Measurements from ENCODE around the gene ELFN1. TPM values are rescaled to one million over a fixed set of nuclear protein-coding genes. Genes with fewer than 3 reads are reported as not detected.
"Not testable (repeated sequence)": the region's sequence is repeated elsewhere in the genome, so short reads cannot be mapped to it uniquely, and the experiment has no call there.

ELFN1 gene
- total RNA-seq, 1 donor from 2014 or later = 17.5 TPM

DNA sequence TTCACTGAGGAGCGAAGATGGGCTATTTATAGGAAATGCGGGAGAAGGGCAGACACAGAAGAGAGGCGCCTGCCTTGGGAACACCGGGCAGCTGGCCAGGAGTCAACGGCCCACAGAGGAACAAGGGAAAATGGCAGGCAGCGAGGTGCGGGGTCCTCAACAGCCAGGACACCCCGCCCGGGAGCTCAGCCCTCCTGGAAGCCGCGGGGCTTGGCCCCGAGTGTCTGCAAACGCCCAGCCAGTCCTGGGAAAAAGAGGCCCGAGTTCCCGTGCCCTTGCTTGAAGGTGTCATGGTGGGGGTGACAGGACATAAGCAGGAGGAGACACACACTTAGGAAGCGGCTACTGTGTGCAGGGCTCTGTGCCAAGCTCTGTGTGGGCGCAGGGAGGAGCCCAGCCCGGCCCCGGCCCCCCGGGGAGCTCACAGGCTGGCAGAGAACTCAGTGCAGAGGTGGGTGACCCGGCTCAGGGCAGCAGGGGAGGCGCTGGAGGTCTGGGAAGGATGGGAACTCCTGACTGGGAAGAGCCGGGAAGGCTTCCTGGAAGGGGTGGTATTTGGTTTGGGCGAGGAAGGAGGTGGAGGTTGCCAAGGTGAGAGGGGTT, 79.9 kb downstream of the ELFN1 start:
- DNase-seq (ENCODE audit: low spot score) (no peak), ATAC-seq (no peak)

DNA sequence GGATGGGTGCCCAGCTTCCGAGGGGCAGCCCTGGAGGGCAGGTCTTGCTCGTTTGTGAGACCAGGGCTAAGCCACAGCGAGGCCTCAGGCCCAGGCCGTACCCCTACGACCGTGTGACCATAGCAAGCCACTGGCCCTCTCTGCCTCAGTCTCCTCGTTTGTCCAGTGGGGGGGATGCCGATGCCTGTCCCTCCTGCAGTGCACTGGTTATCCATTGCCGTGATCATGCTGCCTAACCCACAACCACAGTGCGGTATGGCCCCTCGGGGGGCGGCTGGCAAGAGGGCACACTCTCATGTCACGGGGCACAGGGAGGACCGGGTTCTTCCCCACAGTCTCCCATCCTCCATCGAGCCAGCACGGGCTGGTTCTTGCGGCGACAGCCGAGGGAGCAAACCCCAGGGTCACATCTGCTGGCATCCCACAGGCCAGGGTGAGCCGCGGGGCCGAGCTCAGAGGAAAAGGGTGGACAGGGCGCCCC, 80.5 kb downstream of the ELFN1 start:
- no peak for DNase-seq (ENCODE audit: low spot score)
- ATAC-seq = no peak

DNA sequence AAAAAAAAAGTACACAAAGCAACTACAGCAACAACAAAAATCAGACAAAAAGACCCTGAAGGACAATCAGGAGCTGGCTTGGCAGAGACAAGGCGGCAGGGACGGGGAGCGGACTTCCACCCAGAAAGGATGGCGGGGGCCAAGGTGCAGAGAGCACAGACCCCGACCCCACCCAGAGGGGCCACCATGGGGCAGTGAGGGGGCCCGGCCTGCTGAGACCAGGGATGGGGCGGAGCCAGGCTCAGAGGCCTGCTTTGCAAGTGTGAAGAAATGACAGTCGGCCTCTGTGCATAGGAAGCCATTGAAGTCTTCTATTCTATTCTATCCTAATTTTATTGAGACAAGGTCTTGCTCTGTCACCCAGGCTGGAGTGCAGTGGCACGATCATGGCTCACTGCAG, 82.0 kb downstream of the ELFN1 start:
- no peak for DNase-seq (ENCODE audit: low spot score)

GRCh38 chr7:1752771-1753563, 82.9 kb downstream of the ELFN1 start:
- ATAC-seq (no peak), DNase-seq (ENCODE audit: low spot score) (no peak)

More for the DNA sequence above, 82.0 kb downstream of the ELFN1 start:
- ATAC-seq = no peak

GRCh38 chr7:1753564-1753867, 83.4 kb downstream of the ELFN1 start:
- ATAC-seq = no peak
- DNase-seq (ENCODE audit: low spot score) = no peak

- DNase-seq (ENCODE audit: low spot score) (no peak), ATAC-seq (no peak)
Observed at GRCh38 chr7:1754345-1754908, 84.3 kb downstream of the ELFN1 start.

DNA sequence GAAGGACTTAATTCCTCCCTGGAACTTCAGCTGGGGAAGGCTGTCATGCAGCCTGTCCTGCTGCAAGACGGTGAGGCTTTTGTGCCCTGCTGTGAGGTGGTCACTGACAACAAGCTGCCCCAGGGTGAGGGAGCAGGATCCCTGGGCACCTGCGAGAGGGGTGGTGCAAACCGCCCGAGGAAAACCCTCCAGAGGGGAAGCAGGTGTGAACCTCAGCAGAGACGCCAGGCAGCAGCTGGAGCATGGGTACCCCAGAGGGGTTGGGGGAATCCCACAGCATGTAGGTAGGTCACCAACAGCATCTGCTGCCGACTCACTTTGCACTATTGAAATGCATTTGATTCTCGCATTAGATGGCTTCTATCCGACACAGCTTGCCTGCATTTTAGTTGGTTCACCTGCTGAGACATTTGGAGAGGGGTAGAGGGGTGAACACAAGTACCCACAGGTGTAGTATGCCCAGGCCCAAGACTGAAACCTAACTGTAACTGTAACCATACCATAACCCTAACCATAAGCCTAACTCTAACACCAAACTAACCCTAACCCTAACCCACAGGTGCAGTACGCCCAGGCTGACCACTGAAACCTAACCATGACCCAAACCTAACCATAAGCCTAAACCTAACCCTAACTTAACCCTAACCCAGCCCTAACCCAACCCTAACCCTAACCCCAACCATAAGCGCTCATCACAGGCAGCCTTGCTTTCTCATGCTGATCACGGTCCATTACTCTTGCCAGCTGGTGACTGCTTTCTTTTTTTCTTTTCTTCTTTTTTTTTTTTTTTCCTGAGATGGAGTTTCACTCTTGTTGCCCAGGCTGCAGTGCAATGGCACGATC, 85.9 kb downstream of the ELFN1 start:
- ATAC-seq (no peak), DNase-seq (ENCODE audit: low spot score) (no peak)

GRCh38 chr7:1757601-1758000, 87.5 kb downstream of the ELFN1 start:
- DNase-seq (ENCODE audit: low spot score) (no peak), ATAC-seq (no peak)

- DNase-seq (ENCODE audit: low spot score) = peak; percentile 71
- ATAC-seq = peak; percentile 99
Observed at GRCh38 chr7:1758028-1758858, 88.2 kb downstream of the ELFN1 start.

DNA sequence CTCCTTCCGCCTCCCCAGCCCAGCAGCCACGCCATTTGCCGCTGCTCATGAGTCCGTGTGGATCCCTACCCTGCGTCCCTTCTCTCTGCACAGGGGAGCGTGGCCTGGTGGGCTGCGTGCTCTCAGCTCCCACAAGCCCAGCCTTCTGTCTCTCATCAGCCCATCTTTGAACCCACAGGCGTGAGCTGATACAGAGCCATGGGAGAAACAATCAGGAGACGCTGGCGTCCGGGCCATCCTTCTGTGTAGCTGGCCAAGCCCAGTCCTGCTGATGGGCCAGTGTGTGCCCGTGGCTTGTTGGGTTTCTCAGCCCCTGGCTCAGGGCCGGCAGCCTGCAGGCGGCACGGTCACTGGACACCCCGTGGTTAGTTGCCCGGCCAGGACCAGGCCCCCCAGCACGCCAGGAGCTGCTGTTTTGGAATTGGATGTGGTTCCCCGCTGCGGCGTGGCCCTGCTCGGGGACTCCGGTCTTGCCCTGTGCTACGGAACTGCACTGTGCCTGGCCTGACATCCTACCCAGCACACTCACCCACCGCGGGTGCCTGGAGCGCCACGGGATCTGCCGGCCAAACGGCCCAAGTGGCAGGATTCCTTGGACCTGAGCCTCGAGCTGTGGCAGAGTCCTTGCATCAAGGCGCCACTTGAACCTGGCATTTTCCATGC, 88.9 kb downstream of the ELFN1 start:
- DNase-seq (ENCODE audit: low spot score) = no peak
- peak; percentile 7 for ATAC-seq

GRCh38 chr7:1761097-1761496, 91.0 kb downstream of the ELFN1 start:
- no peak for DNase-seq (ENCODE audit: low spot score)
- ATAC-seq = no peak

DNA sequence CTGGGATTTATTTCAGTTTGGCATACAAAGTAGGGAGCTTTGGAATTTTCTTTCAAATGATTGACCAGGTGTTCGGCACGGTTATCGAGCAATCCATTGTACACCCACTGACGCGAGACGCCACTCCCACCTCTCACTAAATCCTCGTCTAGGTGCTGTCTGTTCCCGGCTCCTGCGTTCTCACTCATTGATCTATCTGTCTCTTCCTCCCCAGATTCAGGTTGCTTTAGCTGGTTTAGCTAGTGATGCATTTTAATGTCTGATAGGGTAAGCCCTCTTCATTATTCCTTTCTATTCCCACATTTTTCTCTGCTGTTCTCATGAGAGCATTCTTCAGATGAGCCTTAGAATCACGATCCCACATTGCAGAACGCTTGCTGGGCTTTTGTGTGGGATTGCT, 91.7 kb downstream of the ELFN1 start:
- no peak for DNase-seq (ENCODE audit: low spot score)
- no peak for ATAC-seq

GRCh38 chr7:1762238-1762945, 92.3 kb downstream of the ELFN1 start:
- ATAC-seq (no peak), DNase-seq (ENCODE audit: low spot score) (no peak)

- ATAC-seq (no peak), DNase-seq (ENCODE audit: low spot score) (no peak)
Observed at GRCh38 chr7:1763033-1763432, 93.0 kb downstream of the ELFN1 start.

- ATAC-seq; DNase-seq (ENCODE audit: low spot score): not testable (repeated sequence)
Observed at GRCh38 chr7:1763911-1764310, 93.8 kb downstream of the ELFN1 start.

- ATAC-seq (no peak), DNase-seq (ENCODE audit: low spot score) (no peak)
Observed at GRCh38 chr7:1765336-1765735, 95.3 kb downstream of the ELFN1 start.

- DNase-seq (ENCODE audit: low spot score) (no peak), ATAC-seq (peak; percentile 21)
Observed at GRCh38 chr7:1767524-1767923, 97.4 kb downstream of the ELFN1 start.

GRCh38 chr7:1768832-1769231, 98.8 kb downstream of the ELFN1 start:
- no peak for ATAC-seq
- DNase-seq (ENCODE audit: low spot score) = no peak
